Activated naive CD8-positive, alpha-beta T cell treated with anti-CD3 and anti-CD28 coated beads, Interleukin-2, amount 10 ng/mL, durations not matched to agents 7 days and 5 days (primary cell): Measurements from ENCODE around the gene KLHL9. TPM values are rescaled to one million over a fixed set of nuclear protein-coding genes. Genes with fewer than 3 reads are reported as not detected.

Source experiments
- ATAC-seq: fragments of 150-1000 bp; cut with Tn5 transposase; one replicate; pipeline ENCODE4 v1.10.0; 2021; ENCODE audit warnings: low read depth, moderate library complexity
- POLR2A ChIA-PET: fragments of 350-600 bp; sonication (Branson Sonifier 250); formaldehyde crosslinking; loops from one replicate; lab custom pipeline; 2021; ENCODE audit warnings: antibody characterized with exemption; lab: Charles Lee
- DNase-seq: peaks from one replicate; pipeline ENCODE4 v3.0.0; 2021
- H3K27ac Mint-ChIP-seq: one replicate; pipeline ENCODE4 v1.8.0; 2022; ENCODE audit warnings: mild to moderate bottlenecking, mixed read lengths
- H3K27me3 Mint-ChIP-seq: one replicate; pipeline ENCODE4 v1.8.0; 2022; ENCODE audit warnings: mild to moderate bottlenecking, moderate library complexity, mixed read lengths
- H3K36me3 Mint-ChIP-seq: one replicate; pipeline ENCODE4 v1.8.0; 2021; ENCODE audit warnings: mild to moderate bottlenecking, mixed read lengths
- H3K4me1 Mint-ChIP-seq: one replicate; pipeline ENCODE4 v1.8.0; 2021; ENCODE audit warnings: mixed read lengths
- H3K4me3 Mint-ChIP-seq: one replicate; pipeline ENCODE4 v1.8.0; 2022; ENCODE audit warnings: mild to moderate bottlenecking, moderate library complexity, mixed read lengths
- H3K9me3 Mint-ChIP-seq: one replicate; pipeline ENCODE4 v1.8.0; 2021; ENCODE audit warnings: mixed read lengths
- total RNA-seq, 2 experiments: library from RNA; stranded (reverse); gene quantifications; one replicate each; pipeline ENCODE4 v1.2.3, GENCODE V29; 2021

The KLHL9 gene
- total RNA-seq, 2 experiments from 2014 or later, result 27.9 to 29.4 TPM

- no peak for DNase-seq
- H3K9me3 Mint-ChIP-seq, result peaks cover 1% of the 10 kb centered on the region
- H3K27me3 Mint-ChIP-seq, result peaks cover 35% of the 10 kb centered on the region
- no peaks in the 10 kb centered on the region for H3K36me3 Mint-ChIP-seq
- POLR2A ChIA-PET, result no interaction called here
- peaks cover 5% of the 10 kb centered on the region for H3K4me1 Mint-ChIP-seq
- no peak for ATAC-seq
- no peak overlapping the region for H3K4me3 Mint-ChIP-seq
- H3K27ac Mint-ChIP-seq, result no peak overlapping the region
These were observed 39.2 kb downstream of the KLHL9 start for GRCh38 chr9:21295992-21296391.

- H3K4me3 Mint-ChIP-seq, result peak overlapping the region; percentile 41
- peaks cover 5% of the 10 kb centered on the region for H3K4me1 Mint-ChIP-seq
- POLR2A ChIA-PET, result no interaction called here
- H3K36me3 Mint-ChIP-seq, result no peaks in the 10 kb centered on the region
- H3K27ac Mint-ChIP-seq, result no peak overlapping the region
- DNase-seq (no peak), ATAC-seq (peak; percentile 45)
- H3K27me3 Mint-ChIP-seq, result peaks cover 34% of the 10 kb centered on the region
- H3K9me3 Mint-ChIP-seq, result peaks cover 1% of the 10 kb centered on the region
These were observed 40.2 kb downstream of the KLHL9 start for GRCh38 chr9:21294904-21295538.

DNA sequence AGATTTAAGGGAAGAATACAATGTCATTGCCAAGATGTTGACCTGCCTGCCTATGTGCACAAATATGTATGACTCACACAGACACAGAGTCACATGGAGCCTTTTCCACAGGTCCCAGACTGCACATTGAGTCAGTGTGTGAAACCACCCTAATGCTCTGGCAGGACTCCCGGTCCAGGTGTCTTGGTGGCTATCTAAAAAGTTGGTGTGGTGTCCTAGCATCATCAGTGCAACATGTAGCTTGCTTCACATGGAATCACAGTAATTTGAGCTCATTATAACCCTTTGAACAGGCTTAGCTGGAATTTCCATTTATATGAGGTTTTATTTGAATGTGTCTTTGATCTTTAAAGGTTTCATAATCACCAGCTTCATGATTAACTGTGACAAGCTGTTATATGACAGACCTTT lies 40.8 kb downstream of the KLHL9 start:
- peak; percentile 33 for ATAC-seq
- H3K27ac Mint-ChIP-seq, result no peak overlapping the region
- H3K36me3 Mint-ChIP-seq, result no peaks in the 10 kb centered on the region
- peaks cover 5% of the 10 kb centered on the region for H3K4me1 Mint-ChIP-seq
- DNase-seq, result no peak
- peaks cover 27% of the 10 kb centered on the region for H3K27me3 Mint-ChIP-seq
- peaks cover 1% of the 10 kb centered on the region for H3K9me3 Mint-ChIP-seq
- POLR2A ChIA-PET, result no interaction called here
- no peak overlapping the region for H3K4me3 Mint-ChIP-seq

GRCh38 chr9:21289848-21290247 lies 45.4 kb downstream of the KLHL9 start:
- Mint-ChIP-seq H3K36me3 (no peaks in the 10 kb centered on the region), H3K27ac (no peak overlapping the region), H3K9me3 (no peaks in the 10 kb centered on the region)

DNA sequence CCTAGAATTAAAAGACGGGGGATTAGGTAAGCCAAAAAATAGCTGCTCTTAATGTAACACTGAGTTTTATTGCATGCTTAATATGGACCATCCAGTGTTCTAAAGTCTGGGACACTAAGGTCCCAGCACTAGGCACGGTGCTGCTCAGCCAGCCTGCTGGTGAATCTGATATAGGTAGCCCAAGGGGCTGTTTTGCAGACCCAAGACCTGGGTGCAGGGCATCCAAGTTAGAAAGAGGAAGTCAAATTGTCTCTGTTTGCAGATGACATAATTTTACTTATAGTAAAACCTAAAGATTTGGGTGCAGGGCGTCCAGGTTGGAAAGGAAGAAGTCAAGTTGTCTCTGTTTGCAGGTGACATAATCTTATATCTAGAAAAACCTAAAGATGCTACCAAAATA lies 47.9 kb downstream of the KLHL9 start:
- Mint-ChIP-seq H3K4me1 (no peaks in the 10 kb centered on the region), H3K27me3 (peaks cover 32% of the 10 kb centered on the region), H3K27ac (no peak overlapping the region), H3K36me3 (no peaks in the 10 kb centered on the region), H3K4me3 (no peak overlapping the region), H3K9me3 (no peaks in the 10 kb centered on the region)
- POLR2A ChIA-PET, result no interaction called here
- ATAC-seq, result no peak
- no peak for DNase-seq

More at GRCh38 chr9:21289848-21290247, 45.4 kb downstream of the KLHL9 start:
- POLR2A ChIA-PET, result no interaction called here
- no peak for ATAC-seq
- H3K4me1 Mint-ChIP-seq, result peaks cover 1% of the 10 kb centered on the region
- DNase-seq, result no peak
- no peak overlapping the region for H3K4me3 Mint-ChIP-seq
- peaks cover 43% of the 10 kb centered on the region for H3K27me3 Mint-ChIP-seq

DNA sequence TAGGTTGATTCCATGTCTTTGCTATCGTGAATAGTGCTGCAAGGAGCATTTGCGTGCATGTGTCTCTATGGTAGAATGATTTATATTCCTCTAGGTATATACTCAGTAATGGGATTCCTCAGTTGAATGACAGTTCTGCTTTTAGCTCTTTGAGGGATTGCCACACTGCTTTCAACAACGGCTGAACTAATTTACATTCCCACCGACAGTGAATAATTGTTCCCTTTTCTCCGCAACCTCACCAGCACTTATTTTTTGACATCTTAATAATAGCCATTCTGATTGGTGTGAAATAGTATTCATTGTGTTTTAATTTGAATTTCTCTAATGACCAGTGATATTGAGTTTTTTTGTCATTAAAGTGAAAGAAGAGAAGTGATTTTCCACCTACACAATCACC lies 48.5 kb downstream of the KLHL9 start:
- Mint-ChIP-seq H3K9me3 (no peaks in the 10 kb centered on the region), H3K27me3 (peaks cover 34% of the 10 kb centered on the region), H3K36me3 (no peaks in the 10 kb centered on the region), H3K4me3 (no peak overlapping the region), H3K4me1 (no peaks in the 10 kb centered on the region), H3K27ac (no peak overlapping the region)
- POLR2A ChIA-PET, result no interaction called here
- no peak for DNase-seq
- no peak for ATAC-seq

GRCh38 chr9:21286099-21286498 lies 49.1 kb downstream of the KLHL9 start:
- Mint-ChIP-seq H3K36me3 (no peaks in the 10 kb centered on the region), H3K4me3 (no peak overlapping the region), H3K27me3 (peaks cover 39% of the 10 kb centered on the region), H3K27ac (no peak overlapping the region), H3K9me3 (no peaks in the 10 kb centered on the region), H3K4me1 (no peaks in the 10 kb centered on the region)
- DNase-seq, result no peak
- ATAC-seq, result no peak
- POLR2A ChIA-PET, result no interaction called here

- POLR2A ChIA-PET, result no interaction called here
- H3K36me3 Mint-ChIP-seq, result no peaks in the 10 kb centered on the region
These were observed 53.9 kb downstream of the KLHL9 start for GRCh38 chr9:21281275-21281674.

More at GRCh38 chr9:21281275-21281674, 53.9 kb downstream of the KLHL9 start:
- no peaks in the 10 kb centered on the region for H3K4me1 Mint-ChIP-seq
- DNase-seq (no peak), ATAC-seq (no peak)
- H3K27ac Mint-ChIP-seq, result no peak overlapping the region
- H3K27me3 Mint-ChIP-seq, result peaks cover 40% of the 10 kb centered on the region
- no peak overlapping the region for H3K4me3 Mint-ChIP-seq
- H3K9me3 Mint-ChIP-seq, result no peaks in the 10 kb centered on the region

Other genes starting within 250 kb of the KLHL9 start
- gene IFNW1, start 193.6 kb downstream of the KLHL9 start, total RNA-seq, result not detected
- gene IFNA21, start 168.7 kb downstream of the KLHL9 start, total RNA-seq, result not detected
- not detected for gene IFNA4, start 147.8 kb downstream of the KLHL9 start, total RNA-seq
- not detected for gene IFNA7, start 133.2 kb downstream of the KLHL9 start, total RNA-seq
- not detected for gene IFNA10, start 128.3 kb downstream of the KLHL9 start, total RNA-seq
- not detected for gene IFNA16, start 118.1 kb downstream of the KLHL9 start, total RNA-seq
- gene IFNA17, start 107.2 kb downstream of the KLHL9 start, total RNA-seq, result not detected
- not detected for gene IFNA14, start 95.4 kb downstream of the KLHL9 start, total RNA-seq
- under 1 TPM in 1 of 2 experiments, not detected in 1; 0.31 TPM for gene IFNA5, start 30.1 kb downstream of the KLHL9 start, total RNA-seq
- not detected for gene IFNA6, start 15.5 kb upstream of the KLHL9 start, total RNA-seq
- gene IFNA13, start 32.7 kb upstream of the KLHL9 start, total RNA-seq, result not detected
- gene IFNA2, start 50.0 kb upstream of the KLHL9 start, total RNA-seq, result not detected
- gene IFNA8, start 73.7 kb upstream of the KLHL9 start, total RNA-seq, result not detected
- gene IFNA1, start 105.0 kb upstream of the KLHL9 start, total RNA-seq, result not detected
- gene IFNE, start 146.9 kb upstream of the KLHL9 start, total RNA-seq, result under 1 TPM; 0.20 to 0.61 TPM